Spinal cord (tissue), 10 donors: Measurements from ENCODE around the gene CENPX. TPM values are rescaled to one million over a fixed set of nuclear protein-coding genes. Genes with fewer than 3 reads are reported as not detected.

Source experiments
- DNase-seq, 6 donors: peaks; one replicate each; pipeline versions ENCODE4 v3.0.0 to v3.0.0-alpha.2; 2013 to 2015; ENCODE audit warnings: low spot score in 6 of 6, low read depth in 4 of 6
- H3K27ac ChIP-seq: one replicate; pipeline ENCODE4 v1.5.1; 2013; ENCODE audit warnings: low read depth, low read length, control low read depth
- H3K27me3 ChIP-seq: one replicate; pipeline ENCODE4 v1.6.1; 2013; ENCODE audit warnings: low read length; ENCODE audit not compliant: control insufficient read depth, insufficient read depth
- H3K36me3 ChIP-seq: one replicate; pipeline ENCODE4 v1.6.1; 2013; ENCODE audit warnings: low read length; ENCODE audit not compliant: control insufficient read depth, insufficient read depth
- H3K4me1 ChIP-seq: one replicate; pipeline ENCODE4 v1.6.1; 2013; ENCODE audit warnings: low read length; ENCODE audit not compliant: control insufficient read depth, insufficient read depth
- H3K4me3 ChIP-seq: one replicate; pipeline ENCODE4 v1.5.1; 2013; ENCODE audit warnings: low read depth, low read length, control low read depth
- H3K9me3 ChIP-seq: one replicate; pipeline ENCODE4 v1.6.1; 2013; ENCODE audit warnings: low read length; ENCODE audit not compliant: control insufficient read depth, insufficient read depth
- WGBS: methylation state at CpG from one replicate; pipeline ENCODE4 v1.1.5; 2013; ENCODE audit warnings: missing lambda C conversion rate; ENCODE audit not compliant: insufficient coverage; 5-methylcytosine and 5-hydroxymethylcytosine counted together
- polyA plus RNA-seq, 2 donors: library from polyadenylated mRNA; unstranded; fragments of 120-200 nt; gene quantifications; one replicate each; pipeline ENCODE4 v1.2.1, GENCODE V29; 2013; ENCODE audit not compliant: insufficient read length in 2 of 2
- total RNA-seq, 2 donors: library from RNA; depleted of rRNA in 1 of 2; stranded (reverse); fragments of 120-200 nt in 1 of 2; fragments of >200 nt in 1 of 2; gene quantifications; one replicate each; pipeline versions ENCODE4 v1.2.3 to v1.2.4, GENCODE V29; 2013 to 2014
- donor health status: healthy.

Gene CENPX
- total and polyA plus RNA-seq, 4 donors, result 37.0 to 71.9 (median 63.3) TPM

DNA sequence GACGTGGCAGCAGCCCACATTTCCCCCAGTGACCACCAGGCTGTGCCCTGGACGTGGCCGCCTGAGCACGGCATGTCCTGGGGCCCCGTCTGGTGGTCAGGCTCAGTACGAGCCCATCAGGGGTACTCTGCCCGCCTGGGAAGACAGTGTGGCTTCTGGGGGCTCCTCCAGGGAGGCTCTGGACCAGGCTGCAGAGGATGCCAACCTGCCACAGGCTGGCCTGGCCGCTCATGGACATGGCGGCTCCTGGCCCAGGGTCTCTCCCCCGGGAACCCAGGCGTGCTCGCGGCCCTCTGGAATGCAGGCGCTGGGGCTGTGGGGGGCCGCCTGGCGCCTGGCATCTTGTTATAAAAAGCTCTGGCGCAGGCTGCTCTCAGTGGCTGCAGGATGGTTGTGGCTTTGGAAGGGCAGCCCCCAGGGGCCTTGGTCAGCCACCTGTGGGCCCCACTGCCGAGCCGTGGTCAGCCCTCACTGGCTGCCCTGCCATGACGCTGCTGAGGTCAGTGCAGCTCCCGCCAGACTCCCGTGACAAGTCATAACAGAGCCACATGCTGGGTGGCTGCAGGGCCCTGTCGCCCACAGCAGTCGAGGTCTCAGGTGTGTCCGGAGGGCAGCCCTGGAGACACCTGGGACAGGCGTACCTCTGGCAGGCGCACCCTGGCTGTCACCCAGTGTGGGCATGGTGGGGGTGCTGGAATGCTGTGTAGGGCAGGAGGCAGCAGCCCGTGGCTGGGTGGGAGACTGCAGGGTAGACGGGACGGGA is 15.0 kb downstream of the CENPX start:
- H3K27ac ChIP-seq, result no peak overlapping the region
- WGBS, result 72% methylated on average over 29 of the region's 30 CpGs

DNA sequence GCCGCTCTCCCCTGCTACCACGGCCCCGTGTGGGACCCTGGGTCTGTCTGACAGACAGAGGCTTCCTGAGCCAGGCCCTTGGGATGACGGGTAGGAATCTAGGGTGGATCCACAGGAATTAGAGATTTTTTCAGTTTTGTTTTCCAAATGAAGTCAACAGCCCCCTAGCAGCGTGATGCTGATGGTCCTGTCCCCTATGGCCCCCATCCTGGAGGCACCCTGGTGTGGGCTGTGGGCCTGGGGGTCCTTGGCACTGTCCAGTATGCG is 15.5 kb downstream of the CENPX start:
- WGBS, result 90% methylated on average over 6 of the region's 6 CpGs
- DNase-seq, result no peak

More for the DNA sequence above, 15.0 kb downstream of the CENPX start:
- Histone ChIP-seq H3K4me3 (no peak overlapping the region), H3K36me3 (peaks cover 94% of the 10 kb centered on the region), H3K4me1 (peaks cover 58% of the 10 kb centered on the region), H3K9me3 (no peaks in the 10 kb centered on the region), H3K27me3 (no peaks in the 10 kb centered on the region)
- DNase-seq, result no peak

DNA sequence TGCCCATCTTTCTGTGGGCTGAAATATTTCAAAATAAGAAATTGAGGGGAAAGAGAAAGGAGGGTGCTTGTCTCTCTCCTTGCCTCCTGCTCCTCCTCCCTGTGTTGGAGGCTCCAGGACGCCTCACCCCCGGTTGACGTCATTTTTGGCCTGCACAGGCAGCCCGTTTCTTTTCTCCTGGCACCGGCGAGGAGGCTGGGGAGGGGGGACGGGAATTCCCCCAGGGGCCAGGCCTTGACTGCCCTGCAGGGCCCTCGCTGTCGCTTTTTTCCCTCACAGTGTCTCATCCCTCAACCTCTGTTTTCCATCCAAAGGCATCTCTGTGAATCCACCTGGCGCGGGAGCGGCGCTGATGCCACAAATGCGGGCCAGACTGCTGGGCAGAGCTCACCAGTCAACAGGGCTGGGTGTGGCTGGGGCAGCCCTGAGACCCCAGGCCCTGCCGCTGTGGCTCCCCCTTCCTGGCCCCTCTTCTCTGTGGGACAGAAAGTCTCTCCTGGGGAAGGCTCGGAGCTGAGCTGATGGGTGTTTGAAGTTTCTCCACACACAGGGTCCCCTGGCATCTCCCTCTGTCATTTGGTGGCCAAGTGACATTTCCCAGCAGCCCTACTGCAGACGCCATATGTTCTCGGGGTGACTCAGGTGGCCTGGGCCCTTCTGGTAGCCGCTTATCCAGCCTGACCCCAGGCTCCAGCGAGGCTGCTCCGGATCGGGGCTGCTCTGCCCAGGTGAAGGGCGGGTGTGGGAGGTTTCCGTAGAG is 16.0 kb downstream of the CENPX start:
- 85% methylated on average over 16 of the region's 24 CpGs for WGBS
- H3K27ac ChIP-seq, result no peak overlapping the region
- peak in 1 of 6 donors; percentile 72 for DNase-seq
- peaks cover 84% of the 10 kb centered on the region for H3K36me3 ChIP-seq
- H3K27me3 ChIP-seq, result no peaks in the 10 kb centered on the region
- H3K9me3 ChIP-seq, result no peaks in the 10 kb centered on the region
- no peak overlapping the region for H3K4me3 ChIP-seq
- peaks cover 49% of the 10 kb centered on the region for H3K4me1 ChIP-seq

More for the DNA sequence above, 15.5 kb downstream of the CENPX start:
- H3K36me3 ChIP-seq, result peaks cover 89% of the 10 kb centered on the region
- no peak overlapping the region for H3K27ac ChIP-seq
- H3K9me3 ChIP-seq, result no peaks in the 10 kb centered on the region
- no peaks in the 10 kb centered on the region for H3K27me3 ChIP-seq
- H3K4me3 ChIP-seq, result no peak overlapping the region
- H3K4me1 ChIP-seq, result peaks cover 53% of the 10 kb centered on the region

DNA sequence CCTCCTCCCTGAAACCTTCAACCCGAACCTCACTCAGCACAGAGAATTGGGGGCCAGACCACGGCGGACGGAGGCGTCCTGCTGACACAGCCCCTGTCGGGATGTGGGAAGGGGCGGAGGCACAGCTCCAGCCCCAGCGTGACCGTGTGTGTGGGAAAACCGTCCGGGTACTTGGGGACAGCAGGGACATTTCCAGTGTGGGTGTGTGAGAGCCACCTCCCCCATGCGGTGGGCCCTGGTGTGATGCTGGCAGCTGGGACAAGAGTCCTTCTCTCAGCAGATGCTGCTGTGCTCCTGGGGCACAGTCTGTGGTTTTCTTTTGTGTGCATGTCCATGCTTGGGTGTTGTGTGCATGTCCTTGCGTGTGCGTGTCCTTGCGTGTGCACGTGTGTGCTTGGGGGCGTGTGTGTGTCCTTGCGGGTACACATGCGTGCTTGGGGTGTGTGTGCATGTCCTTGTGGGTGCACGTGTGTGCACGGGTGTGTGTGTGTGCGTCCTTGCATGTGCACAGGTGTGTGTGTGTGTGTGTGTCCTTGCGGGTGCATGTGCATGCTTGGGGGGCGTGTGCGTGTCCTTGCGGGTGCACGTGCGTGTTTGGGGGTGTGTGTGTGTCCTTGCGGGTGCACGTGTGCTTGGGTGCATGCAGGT is 16.9 kb downstream of the CENPX start:
- no peaks in the 10 kb centered on the region for H3K27me3 ChIP-seq
- H3K36me3 ChIP-seq, result peaks cover 84% of the 10 kb centered on the region
- H3K9me3 ChIP-seq, result no peaks in the 10 kb centered on the region
- no peak overlapping the region for H3K27ac ChIP-seq
- WGBS, result 88% methylated on average over 28 of the region's 30 CpGs
- no peak for DNase-seq
- H3K4me3 ChIP-seq, result no peak overlapping the region
- peaks cover 55% of the 10 kb centered on the region for H3K4me1 ChIP-seq

DNA sequence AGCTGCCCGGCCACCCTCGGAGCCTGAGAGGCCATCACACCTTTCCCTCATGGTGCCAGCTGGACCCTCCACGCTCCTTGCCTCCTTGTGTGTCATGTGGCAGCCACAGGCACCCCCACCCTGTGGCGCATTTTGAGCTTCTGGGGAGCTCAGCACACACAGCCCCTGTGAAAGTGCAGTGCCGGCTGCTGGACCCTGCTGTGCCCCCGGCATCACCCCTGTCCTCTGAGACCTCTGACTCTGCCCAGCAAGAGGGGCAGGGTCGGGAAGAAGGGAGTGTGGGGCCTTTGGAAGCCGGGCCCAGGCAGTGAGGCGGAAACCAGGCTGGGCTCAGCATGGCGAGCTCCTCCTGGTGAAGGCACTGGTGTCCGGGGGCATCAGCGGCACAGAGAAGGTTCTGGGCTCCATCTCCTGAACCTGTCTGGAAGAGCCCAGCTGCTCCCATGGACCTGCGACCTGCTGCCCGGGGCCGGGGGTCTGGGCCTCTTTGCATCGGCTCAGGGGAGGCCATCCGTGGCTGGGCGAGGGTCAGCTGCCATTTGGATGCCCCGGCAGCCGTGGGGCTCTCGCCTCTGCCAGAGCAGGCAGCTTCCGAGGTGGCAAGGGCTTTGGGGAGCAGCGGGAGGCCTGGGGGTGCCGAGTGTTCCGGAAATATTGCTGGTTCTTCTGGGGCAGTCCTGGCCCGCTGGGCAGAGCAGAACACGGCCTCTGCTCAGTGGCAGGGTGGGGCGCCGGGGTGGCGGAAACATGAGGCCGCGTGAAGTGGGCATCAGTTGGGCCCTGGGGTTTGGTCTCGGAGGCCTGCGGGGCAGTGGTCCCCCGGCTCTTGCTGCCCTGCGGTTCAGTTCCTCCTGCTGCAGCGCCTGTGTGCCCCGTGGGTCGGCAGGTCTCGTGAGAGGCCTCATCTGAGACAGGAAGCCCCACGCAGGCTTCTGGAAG is 17.9 kb downstream of the CENPX start:
- no peaks in the 10 kb centered on the region for H3K27me3 ChIP-seq
- no peaks in the 10 kb centered on the region for H3K9me3 ChIP-seq
- peaks cover 65% of the 10 kb centered on the region for H3K4me1 ChIP-seq
- DNase-seq, result no peak
- H3K27ac ChIP-seq, result no peak overlapping the region
- H3K36me3 ChIP-seq, result peaks cover 86% of the 10 kb centered on the region
- no peak overlapping the region for H3K4me3 ChIP-seq
- WGBS, result 87% methylated on average over 41 of the region's 41 CpGs

DNA sequence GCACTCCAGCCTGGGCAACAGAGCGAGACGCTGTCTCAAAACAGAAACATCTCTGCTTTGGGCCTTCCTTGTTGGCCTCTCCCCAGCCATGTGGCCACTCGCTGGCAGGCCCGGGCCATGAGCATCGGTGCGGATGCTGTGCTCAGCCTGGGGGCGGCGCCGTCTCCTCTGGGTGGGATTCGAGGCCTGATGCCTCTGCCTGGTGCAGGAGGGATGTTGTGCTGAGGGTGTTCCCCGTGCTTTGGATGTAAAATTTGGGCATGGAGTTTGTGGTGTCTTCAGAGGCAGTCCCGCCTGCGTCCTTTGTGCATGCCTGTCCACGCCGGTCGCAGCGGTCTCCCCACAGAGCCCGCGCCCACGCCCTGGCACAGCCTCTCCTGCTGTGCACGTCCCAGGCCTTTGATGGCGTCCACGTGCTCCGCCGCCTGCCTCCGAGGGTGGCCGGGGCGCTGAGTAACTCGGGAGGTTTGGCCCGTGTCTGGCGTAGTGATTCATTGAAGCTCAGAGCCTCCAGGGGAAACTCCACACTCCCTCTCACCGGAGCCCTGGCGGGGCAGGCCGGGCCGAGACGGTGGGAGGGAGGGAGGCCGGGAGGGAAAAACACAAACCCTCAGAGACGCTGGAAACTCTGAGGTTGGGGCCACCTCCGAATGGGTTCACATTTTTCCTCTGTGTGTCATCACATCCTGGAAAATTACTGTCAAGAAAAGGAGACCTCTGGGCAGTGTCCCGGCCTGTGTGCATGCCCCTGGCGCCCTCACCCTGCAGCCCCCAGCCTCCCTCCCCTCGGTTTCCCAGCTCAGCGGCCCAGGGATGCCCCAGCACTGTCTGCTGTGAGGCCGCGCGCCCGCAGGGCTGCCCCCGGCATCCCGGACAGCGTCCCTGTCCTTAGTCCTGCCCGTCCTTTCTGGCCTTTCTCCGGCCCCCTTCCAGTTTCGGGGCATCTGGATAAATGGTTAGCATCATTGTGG is 19.0 kb downstream of the CENPX start:
- peaks cover 59% of the 10 kb centered on the region for H3K4me1 ChIP-seq

DNA sequence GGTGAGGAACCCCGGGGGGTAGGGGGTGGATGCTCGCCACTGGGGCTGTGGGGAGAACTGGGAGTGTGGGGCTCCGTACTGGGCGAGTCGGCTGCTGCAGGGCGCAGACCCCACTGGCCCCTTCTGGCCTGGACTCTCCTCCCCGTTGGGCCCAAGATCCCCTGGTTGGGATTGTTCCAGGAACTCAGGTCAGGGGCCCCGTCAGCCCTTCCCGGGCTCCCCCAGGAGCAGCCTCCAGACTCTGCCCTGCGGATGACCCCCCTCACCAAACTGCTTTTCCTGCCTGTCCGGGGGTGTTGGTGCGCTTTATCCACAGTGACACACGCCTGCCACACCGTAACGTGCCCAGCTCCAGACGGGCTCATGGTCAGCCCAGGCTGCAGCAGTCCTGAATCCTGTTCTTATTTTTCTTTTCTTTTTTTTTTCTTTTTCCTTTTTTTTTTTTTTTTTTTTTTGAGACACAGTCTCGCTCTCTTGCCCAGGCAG is 21.1 kb downstream of the CENPX start:
- peaks cover 45% of the 10 kb centered on the region for H3K4me1 ChIP-seq
- no peak for DNase-seq
- no peaks in the 10 kb centered on the region for H3K27me3 ChIP-seq
- H3K36me3 ChIP-seq, result peaks cover 72% of the 10 kb centered on the region
- no peak overlapping the region for H3K4me3 ChIP-seq
- no peak overlapping the region for H3K27ac ChIP-seq
- no peaks in the 10 kb centered on the region for H3K9me3 ChIP-seq
- WGBS, result 76% methylated on average over 15 of the region's 17 CpGs

More for the DNA sequence above, 19.0 kb downstream of the CENPX start:
- DNase-seq, result no peak
- Histone ChIP-seq H3K27ac (no peak overlapping the region), H3K4me3 (no peak overlapping the region), H3K9me3 (no peaks in the 10 kb centered on the region), H3K27me3 (no peaks in the 10 kb centered on the region), H3K36me3 (peaks cover 84% of the 10 kb centered on the region)
- 56% methylated on average over 45 of the region's 53 CpGs for WGBS

DNA sequence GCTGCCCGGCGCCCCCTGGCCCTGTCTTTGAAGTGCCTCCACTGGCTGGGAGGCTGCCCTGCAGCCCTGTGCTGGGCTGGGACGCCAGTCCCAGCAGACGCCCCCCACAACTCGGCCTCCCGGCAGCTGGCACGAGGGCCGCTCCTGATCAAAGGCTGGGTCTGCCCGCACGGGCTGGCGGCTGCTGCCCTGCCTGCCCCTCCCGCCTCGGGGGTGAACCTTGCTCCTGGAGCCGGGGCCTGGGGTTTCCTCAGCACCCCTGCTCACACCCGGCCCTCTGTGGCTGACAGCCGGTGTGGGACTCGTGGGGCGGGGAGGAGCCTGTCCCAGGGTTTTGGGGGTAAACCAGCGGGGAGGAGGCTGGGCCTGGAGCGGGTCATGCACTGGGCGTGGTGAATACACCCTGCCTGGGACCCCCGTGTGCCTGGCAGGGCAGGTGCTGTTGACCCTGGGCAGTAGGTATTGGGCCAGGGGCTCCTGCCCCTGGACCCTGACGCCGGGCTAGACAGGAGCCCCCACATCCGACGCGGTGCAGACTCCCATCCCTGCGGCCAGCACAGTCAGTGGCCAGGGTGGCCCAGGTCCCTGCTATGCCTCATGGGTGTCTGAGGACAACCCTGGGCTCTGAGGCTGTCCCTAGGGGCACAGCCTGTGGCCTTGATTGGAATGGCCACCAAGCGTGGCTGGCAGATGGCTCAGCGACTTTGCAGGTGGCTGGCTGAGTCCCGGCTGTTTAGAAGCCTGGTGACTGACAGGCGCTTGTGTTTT is 21.7 kb downstream of the CENPX start:
- 62% methylated on average over 32 of the region's 32 CpGs for WGBS
- Histone ChIP-seq H3K9me3 (no peaks in the 10 kb centered on the region), H3K27me3 (no peaks in the 10 kb centered on the region), H3K27ac (no peak overlapping the region), H3K36me3 (peaks cover 72% of the 10 kb centered on the region), H3K4me1 (peaks cover 43% of the 10 kb centered on the region), H3K4me3 (no peak overlapping the region)
- no peak for DNase-seq
